HG03575 (cell line): ENCODE measurements around the gene WDR82.

ENCODE experiments used
- ATAC-seq: cut with Tn5 transposase; IDR thresholded peaks from one replicate; pipeline ENCODE4 v1.9.1; 2021; ENCODE audit not compliant: unreplicated experiment, insufficient number of reproducible peaks, low FRiP score; ENCODE audit errors: extremely low read depth

Gene WDR82, protein sequence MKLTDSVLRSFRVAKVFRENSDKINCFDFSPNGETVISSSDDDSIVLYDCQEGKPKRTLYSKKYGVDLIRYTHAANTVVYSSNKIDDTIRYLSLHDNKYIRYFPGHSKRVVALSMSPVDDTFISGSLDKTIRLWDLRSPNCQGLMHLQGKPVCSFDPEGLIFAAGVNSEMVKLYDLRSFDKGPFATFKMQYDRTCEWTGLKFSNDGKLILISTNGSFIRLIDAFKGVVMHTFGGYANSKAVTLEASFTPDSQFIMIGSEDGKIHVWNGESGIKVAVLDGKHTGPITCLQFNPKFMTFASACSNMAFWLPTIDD

DNA sequence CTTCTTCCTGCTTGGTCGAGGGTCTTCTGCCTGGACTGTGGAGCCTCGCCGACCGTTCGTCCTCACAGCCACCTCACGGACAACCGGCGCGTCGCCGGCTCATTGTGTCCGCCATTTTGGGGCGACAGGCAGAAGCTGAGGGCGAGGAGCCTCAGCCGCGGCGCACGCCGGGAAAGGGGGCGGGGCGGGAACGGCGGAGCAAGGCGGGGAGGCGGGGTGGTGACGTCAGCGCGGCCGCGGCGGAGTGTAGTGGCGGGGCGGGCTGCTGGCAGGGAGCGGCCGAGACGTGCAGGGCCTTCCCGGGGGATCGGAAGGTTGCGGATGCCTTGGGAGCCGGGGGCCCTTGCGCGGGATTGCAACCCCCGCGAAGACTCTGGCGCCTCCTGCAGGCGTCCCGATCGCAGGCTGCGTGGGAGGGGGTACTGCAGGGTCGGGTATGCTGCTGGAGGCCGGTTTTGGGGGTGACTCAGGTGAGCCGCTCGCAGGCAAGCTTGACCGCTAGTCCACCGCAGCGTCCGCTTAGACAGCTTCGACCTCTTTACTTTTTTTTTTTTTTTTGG, at the start of gene WDR82:
TSS of gene WDR82 (minus strand) at position 140 of the 560 bp plus-strand sequence. CDS start 288 bp downstream, outside the sequence.
- ATAC-seq: peak; percentile 22

GRCh38 chr3:52327486-52328290, 49.2 kb upstream of the WDR82 start:
- ATAC-seq: no peak

DNA sequence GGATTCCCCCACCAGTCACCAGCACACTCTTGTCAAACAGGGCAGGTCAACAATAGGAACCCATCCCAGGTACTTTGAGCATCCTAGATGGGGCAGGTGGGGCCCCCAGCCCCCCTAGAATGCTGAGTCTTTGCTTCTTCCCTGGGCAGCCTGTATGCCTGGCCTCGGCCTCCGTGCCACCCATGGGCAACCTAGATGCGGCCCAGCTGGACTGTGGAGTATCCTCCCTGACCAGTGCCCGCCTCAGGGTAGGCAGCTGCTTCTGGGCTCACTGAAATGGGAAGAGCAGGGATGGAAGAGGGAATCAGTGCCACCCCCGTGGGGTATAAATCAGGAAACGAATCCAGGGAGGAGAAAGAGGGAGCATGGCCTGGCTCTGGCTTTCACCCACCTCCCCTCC, 48.5 kb upstream of the WDR82 start:
- ATAC-seq: no peak

DNA sequence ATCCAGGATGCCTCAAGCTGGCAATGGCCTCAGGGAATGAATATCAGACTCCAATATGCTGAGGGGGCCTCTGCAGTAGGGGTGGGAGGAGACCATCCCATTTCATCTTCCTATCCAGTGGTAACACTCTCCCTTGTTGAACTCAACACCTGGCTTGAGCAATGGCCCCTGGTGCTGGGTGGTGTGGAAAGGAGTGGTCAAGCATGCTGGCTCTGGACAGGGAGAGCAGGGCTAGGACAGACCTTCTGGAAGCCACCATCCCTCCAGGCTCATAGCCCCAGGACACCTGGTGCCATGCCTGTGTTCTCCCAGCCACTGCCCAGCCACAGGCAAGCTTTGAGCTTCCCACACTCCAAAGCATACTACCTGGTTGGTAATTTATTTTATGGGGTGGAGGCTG, 47.2 kb upstream of the WDR82 start:
- ATAC-seq: no peak

DNA sequence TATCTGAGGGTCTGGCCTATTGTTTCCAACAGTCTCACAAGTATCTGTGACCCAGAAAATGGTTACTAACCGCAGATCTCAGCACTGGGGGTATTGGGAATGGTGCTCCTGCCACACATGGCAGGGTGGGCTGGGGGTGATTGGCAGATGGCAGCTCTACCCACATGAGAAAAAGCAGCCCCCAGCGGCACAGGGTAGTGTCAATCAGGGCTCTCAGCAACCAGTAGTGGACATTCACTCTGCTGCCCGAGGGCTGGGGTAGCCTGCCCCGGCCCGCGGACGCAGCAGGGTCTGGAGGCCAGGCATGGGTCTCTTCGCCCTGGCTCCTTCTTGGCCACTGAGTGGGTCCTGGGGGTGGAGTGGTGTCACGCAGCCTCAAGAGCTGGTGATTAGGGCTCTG, 46.2 kb upstream of the WDR82 start:
- ATAC-seq: no peak

DNA sequence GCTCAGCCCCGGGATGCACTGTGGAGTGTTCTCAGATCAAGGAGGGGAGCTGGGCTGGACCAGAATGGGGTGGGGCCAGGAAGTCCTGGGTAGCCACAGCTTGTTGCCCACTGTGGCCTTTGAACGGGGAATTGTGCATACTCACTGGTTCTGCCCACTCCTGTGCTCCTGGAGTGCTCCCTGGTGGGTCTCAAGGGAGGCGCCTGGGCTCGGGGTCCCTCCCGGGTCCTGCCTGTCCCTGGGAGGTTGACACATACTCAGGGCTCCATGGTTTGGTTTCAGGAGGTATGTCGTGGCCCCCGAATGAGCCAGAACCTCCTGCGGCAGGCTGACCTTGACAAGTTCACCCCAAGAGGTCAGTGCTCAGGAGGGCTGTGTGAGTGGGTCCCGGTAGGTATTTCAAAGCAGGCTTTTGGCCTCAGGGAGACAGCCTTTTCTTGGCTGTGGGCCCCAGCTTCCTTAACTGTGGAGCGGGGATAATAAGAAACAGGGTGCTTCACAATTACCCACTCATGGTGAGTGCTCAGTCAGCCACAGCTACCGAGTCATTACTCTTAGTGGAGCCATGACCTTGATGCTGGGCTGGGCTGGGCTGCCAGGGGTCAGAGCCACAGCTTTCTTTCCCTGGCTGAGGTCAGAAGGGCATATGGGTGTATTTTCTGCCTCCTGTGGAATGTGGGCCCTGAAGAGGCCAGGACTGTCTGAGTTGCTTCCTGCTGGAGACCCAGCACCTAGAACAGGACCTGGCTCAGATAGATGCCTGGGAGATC, 45.3 kb upstream of the WDR82 start:
- ATAC-seq: no peak

DNA sequence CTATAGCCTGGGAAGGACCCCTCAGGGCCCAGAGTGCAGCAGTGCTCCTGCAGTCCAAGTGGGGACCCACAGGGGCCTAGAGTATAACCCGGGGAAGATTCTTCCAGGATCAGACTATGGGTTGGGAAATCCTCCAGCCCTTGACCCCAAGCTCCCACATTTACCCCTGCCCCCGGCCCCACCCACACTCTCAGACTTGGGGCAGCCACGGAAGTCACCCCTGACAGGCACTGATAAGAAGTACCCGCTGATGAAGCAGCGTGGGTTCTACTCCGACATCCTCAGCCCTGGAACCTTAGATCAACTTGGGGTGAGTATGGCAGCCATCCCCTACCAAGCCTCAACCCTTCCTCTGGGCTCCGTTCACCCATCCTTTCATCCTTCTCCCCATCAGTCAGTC, 44.0 kb upstream of the WDR82 start:
- ATAC-seq: no peak

GRCh38 chr3:52321481-52321880, 43.0 kb upstream of the WDR82 start:
- no peak for ATAC-seq

- no peak for ATAC-seq
Measured at GRCh38 chr3:52319921-52320595, 41.6 kb upstream of the WDR82 start.

- no peak for ATAC-seq
Measured at GRCh38 chr3:52318186-52318816, 39.9 kb upstream of the WDR82 start.

- ATAC-seq: no peak
Measured at GRCh38 chr3:52317208-52318000, 39.0 kb upstream of the WDR82 start.

DNA sequence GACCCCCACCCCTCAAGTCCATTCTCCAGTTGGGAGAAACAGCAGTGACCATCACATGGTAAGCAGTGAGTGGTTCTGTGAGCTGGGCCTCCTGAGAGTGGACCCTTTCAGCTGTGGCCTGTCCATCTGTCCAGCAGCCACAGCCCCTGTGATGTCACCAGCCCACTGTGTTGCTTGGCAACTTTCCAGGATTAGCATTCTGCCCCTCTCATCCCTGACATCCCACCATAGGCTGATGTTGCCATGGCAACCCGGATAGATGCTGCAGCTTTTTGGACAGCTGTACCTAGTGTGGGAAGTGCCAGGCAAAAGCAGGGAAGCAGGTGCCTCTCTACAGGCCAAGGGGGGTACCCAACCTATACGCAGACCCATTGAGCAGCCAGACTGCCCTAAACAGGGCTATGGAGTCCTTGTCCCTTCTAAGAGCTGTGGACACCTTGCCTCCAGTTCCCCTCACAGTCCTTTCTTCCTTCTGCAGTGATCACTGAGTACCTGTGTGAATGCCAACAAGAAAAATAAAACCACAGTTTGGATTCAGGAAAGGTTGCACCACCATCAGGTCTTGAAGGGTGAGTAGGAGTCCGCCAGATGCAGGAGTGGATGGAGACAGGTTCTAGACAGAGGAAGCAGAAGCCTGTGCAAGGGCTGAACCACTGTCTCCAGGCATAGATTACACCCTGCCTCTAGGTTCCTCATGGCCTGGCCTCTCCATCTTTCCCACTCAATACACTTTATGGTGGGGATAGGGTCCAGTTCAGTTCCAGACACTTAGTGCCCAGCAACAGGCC, 37.7 kb upstream of the WDR82 start, which contains the start of gene DNAH1:
TSS of gene DNAH1 (plus strand) at position 343 of the 788 bp plus-strand sequence. CDS start 6,124 bp downstream, outside the sequence.
- ATAC-seq: no peak

- ATAC-seq: no peak
Measured at GRCh38 chr3:52315006-52315405, 36.6 kb upstream of the WDR82 start.

GRCh38 chr3:52314489-52314888, 36.0 kb upstream of the WDR82 start:
- no peak for ATAC-seq

GRCh38 chr3:52313774-52314188, 35.3 kb upstream of the WDR82 start:
- peak; percentile 43 for ATAC-seq

GRCh38 chr3:52313188-52313773, 34.8 kb upstream of the WDR82 start:
- ATAC-seq: peak; percentile 11
